Brain microvascular endothelial cell (primary cell): Measurements from ENCODE around the gene LRP1B.

Experiments
- DNase-seq: peaks from one replicate; pipeline ENCODE4 v3.0.0-alpha.2; 2020
- H3K27ac ChIP-seq: fragments of 250-450 bp; sonication (Bioruptor Pico); 2 replicates; pipeline ENCODE4 v1.5.1; 2020; ENCODE audit warnings: mild to moderate bottlenecking, moderate library complexity
- H3K27me3 ChIP-seq: fragments of 250-450 bp; sonication (Bioruptor Pico); replicated peaks from 2 replicates; pipeline ENCODE4 v1.5.1; 2020; ENCODE audit warnings: mild to moderate bottlenecking
- H3K36me3 ChIP-seq: fragments of 250-450 bp; sonication (Bioruptor Pico); replicated peaks from 2 replicates; pipeline ENCODE4 v1.5.1; 2020; ENCODE audit warnings: mild to moderate bottlenecking
- H3K4me3 ChIP-seq: 2 replicates; pipeline ENCODE4 v1.5.1; 2011; ENCODE audit warnings: low read depth, mild to moderate bottlenecking, control low read depth, low read length, moderate library complexity
- in situ Hi-C: cut with HindIII; loops from 2 replicates; pipeline ENCODE4 v1.10.0; 2017; ENCODE audit warnings: low sequenced_read_pairs, low pct_ligation_motif_present
- TF ChIP-seq, protein P1 (sequence below): IDR thresholded peaks from 2 replicates; pipeline ENCODE4 v1.5.1; 2011; ENCODE audit warnings: low read depth, mild to moderate bottlenecking, moderate library complexity, low read length, control low read depth, inconsistent platforms; ENCODE audit errors: missing control alignments

Gene LRP1B

DNA sequence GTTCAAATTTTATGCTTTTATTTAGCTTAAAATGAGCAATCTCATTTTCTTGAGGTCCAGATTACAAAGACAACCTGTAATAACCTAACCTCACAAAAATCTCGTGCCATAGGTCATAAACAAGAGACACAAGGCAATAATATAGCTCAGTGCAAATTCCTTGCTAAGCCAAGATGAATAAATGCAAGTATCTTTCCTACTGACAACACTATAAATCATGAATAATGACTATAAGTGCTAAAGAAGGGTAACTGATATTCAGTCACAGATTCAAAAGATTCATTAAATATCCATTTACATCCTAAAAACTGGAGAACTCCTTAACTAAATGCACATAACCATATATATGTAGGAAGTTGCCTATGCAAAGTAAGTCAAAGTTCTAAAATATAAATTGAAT lies 1641.6 kb downstream of the LRP1B start:
- no peak overlapping the region for H3K4me3 ChIP-seq
- H3K27me3 ChIP-seq = no peaks in the 10 kb centered on the region
- no peak overlapping the region for H3K27ac ChIP-seq
- in situ Hi-C loops = no loop called here
- TF ChIP-seq, protein P1, sequence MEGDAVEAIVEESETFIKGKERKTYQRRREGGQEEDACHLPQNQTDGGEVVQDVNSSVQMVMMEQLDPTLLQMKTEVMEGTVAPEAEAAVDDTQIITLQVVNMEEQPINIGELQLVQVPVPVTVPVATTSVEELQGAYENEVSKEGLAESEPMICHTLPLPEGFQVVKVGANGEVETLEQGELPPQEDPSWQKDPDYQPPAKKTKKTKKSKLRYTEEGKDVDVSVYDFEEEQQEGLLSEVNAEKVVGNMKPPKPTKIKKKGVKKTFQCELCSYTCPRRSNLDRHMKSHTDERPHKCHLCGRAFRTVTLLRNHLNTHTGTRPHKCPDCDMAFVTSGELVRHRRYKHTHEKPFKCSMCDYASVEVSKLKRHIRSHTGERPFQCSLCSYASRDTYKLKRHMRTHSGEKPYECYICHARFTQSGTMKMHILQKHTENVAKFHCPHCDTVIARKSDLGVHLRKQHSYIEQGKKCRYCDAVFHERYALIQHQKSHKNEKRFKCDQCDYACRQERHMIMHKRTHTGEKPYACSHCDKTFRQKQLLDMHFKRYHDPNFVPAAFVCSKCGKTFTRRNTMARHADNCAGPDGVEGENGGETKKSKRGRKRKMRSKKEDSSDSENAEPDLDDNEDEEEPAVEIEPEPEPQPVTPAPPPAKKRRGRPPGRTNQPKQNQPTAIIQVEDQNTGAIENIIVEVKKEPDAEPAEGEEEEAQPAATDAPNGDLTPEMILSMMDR = no peak
- H3K36me3 ChIP-seq = no peaks in the 10 kb centered on the region
- DNase-seq = no peak

DNA sequence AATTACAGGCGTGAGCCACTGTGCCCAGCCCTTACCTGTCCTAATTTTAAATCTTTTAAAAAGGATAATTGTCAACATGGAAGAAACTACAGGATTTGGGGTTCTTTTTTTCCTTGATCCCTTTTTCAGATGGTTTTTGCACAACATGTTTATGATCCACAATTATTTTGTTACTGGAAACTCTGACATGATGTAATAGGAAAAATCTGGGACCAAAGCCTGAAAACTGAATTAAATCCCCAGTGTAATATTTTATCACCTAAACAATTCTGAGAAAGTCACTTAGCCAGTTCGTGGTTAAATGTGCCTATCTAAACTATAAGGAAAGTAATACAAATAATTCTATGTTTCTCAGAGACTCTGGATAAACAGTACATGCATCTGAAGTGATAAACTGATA lies 1649.7 kb downstream of the LRP1B start:
- Histone ChIP-seq H3K4me3 (no peak overlapping the region), H3K27ac (no peak overlapping the region), H3K36me3 (no peaks in the 10 kb centered on the region), H3K27me3 (no peaks in the 10 kb centered on the region)
- TF ChIP-seq, protein P1 = no peak
- no peak for DNase-seq
- in situ Hi-C loops = no loop called here

DNA sequence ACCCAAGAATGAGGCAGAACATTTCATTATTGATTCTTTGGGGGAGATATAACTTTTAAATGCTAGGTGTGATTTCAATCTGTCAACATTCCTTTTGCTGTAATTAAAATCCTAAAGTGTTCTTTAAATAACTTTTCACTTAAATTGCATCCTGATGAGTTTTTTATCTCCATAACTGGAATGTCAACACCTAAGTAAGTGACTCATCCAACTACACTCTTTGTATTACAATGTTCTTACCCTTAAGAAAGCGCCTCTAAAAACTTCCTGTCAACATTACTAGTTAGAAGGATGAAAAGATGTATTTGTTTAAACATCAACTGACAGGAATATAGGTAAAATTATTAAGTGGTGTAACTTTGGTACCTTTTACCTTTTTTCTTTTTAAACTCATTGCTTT lies 1657.0 kb downstream of the LRP1B start:
- DNase-seq = no peak
- Histone ChIP-seq H3K27ac (no peak overlapping the region), H3K27me3 (no peaks in the 10 kb centered on the region), H3K36me3 (no peaks in the 10 kb centered on the region), H3K4me3 (no peak overlapping the region)
- in situ Hi-C loops = no loop called here
- TF ChIP-seq, protein P1 = no peak

DNA sequence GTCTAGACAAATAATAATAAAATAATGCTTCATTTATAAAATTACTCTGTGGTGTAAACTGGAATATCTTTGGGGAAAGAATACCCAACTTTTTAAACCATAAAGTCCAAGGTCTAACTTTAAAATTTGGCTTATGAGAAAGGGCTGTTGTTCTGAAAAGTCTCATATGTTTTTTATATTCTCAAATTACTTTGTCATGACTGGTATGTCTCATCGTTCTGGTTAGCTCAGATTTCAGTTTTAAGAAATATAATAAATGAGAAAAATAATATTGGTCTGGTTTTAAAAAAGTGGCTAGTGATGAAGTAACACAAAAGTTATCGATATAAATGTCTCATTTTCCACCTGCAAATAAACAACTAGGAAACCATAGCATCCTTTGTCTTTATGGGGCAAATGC lies 1658.1 kb downstream of the LRP1B start:
- Histone ChIP-seq H3K27ac (no peak overlapping the region), H3K27me3 (no peaks in the 10 kb centered on the region), H3K4me3 (no peak overlapping the region), H3K36me3 (no peaks in the 10 kb centered on the region)
- no peak for DNase-seq
- TF ChIP-seq, protein P1 = no peak
- in situ Hi-C loops = no loop called here

DNA sequence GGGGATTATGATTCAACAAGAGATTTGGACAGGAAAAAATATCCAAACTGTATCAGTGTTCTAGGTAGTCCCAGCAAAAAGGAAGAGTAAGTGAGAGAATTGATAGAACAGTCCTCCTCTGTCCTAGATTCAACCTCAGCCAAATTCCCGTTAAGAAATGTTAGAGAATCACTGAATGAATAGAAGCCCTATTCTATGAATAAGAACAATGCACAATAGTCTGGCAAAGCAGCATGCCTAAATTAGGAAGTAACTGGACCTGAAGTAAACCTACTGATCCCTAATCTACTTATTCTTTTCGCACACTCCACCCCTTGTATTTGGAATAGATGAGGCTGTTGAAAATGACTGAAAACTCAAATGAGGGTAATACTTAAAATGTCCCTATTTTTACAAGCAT lies 1665.5 kb downstream of the LRP1B start:
- no peak for DNase-seq
- TF ChIP-seq, protein P1 = no peak
- H3K36me3 ChIP-seq = no peaks in the 10 kb centered on the region
- no peaks in the 10 kb centered on the region for H3K27me3 ChIP-seq
- H3K27ac ChIP-seq = no peak overlapping the region
- in situ Hi-C loops = no loop called here
- no peak overlapping the region for H3K4me3 ChIP-seq

DNA sequence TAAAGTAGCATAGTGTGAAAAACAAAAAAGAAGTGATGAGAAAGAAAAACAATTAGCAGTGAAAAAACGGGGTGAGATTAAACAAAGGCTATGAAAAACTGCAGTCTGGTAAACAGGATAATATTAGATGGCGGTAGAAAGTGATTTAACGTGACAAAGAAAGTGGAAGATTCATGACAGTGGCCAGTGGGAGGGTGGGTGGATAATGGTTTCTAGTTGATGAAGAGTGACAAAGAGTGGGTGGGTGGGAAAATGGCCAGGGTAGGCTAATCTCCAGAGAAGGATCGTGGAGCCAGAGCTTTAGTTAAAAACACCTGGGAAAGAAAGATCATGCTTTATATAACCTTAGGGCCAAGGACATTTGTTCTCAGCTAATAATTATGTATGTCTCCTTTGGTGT lies 1667.8 kb downstream of the LRP1B start:
- Histone ChIP-seq H3K4me3 (no peak overlapping the region), H3K27ac (no peak overlapping the region), H3K27me3 (no peaks in the 10 kb centered on the region), H3K36me3 (no peaks in the 10 kb centered on the region)
- in situ Hi-C loops = no loop called here
- no peak for DNase-seq
- TF ChIP-seq, protein P1 = no peak
